Measurements from ENCODE around the gene PLEKHA7.

PLEKHA7 gene

DNA sequence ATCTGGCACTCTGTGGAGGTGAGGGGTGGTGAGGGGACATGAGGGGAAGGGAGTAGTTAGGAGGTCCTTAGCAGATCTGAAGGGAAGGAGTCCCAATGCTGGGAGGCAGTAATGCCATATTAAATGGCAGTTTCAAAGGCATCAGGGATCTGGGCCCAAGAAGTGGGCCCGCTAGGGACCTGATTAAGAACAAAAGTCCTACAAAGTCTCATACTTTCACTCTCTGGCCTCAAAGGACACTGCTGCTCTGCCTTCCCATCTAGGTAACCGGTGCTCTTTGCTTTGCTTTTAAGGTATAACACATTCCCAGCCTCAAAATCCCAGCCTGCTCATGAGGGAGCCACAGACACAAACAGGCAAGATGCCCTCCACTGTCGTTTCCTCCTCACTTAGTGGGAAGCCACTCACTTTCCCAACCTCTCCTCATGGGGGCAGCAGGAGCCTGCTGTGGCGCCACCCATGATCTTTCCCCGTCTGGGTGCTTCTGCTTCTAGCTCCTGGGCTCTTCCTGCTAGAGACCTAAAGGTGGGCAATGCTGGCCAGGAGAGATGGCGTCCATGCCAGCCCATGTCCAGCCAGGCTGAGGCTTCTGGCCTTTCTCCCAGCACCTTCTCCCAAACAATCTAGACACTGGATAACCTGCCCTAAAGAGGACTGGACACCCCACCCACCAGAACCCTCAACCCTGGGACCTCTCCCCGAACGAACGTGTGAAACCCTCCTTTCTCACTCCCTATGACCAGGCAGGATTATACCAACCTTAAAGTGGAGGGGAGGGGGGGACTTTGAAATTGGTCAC, 68.3 kb downstream of the PLEKHA7 start:
- peak; percentile 67 for DNase-seq (ENCODE audit: low read depth)
- no peak overlapping the region for H3K4me3 ChIP-seq (ENCODE audit: low read depth, low read length)
- TF ChIP-seq, protein P1, sequence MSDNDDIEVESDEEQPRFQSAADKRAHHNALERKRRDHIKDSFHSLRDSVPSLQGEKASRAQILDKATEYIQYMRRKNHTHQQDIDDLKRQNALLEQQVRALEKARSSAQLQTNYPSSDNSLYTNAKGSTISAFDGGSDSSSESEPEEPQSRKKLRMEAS (IDR thresholded peaks at IDR 0.05; ENCODE audit: low read depth, low read length), result no peak
- no peak for TF ChIP-seq MYC (IDR thresholded peaks at IDR 0.05; ENCODE audit: low read depth, low read length)
- TF ChIP-seq, protein P2, sequence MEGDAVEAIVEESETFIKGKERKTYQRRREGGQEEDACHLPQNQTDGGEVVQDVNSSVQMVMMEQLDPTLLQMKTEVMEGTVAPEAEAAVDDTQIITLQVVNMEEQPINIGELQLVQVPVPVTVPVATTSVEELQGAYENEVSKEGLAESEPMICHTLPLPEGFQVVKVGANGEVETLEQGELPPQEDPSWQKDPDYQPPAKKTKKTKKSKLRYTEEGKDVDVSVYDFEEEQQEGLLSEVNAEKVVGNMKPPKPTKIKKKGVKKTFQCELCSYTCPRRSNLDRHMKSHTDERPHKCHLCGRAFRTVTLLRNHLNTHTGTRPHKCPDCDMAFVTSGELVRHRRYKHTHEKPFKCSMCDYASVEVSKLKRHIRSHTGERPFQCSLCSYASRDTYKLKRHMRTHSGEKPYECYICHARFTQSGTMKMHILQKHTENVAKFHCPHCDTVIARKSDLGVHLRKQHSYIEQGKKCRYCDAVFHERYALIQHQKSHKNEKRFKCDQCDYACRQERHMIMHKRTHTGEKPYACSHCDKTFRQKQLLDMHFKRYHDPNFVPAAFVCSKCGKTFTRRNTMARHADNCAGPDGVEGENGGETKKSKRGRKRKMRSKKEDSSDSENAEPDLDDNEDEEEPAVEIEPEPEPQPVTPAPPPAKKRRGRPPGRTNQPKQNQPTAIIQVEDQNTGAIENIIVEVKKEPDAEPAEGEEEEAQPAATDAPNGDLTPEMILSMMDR (IDR thresholded peaks at IDR 0.05; ENCODE audit: low read depth, low read length), result peak; percentile 76
- TF ChIP-seq POLR2A (IDR thresholded peaks at IDR 0.05; ENCODE audit: extremely low read depth, insufficient read length), result no peak

DNA sequence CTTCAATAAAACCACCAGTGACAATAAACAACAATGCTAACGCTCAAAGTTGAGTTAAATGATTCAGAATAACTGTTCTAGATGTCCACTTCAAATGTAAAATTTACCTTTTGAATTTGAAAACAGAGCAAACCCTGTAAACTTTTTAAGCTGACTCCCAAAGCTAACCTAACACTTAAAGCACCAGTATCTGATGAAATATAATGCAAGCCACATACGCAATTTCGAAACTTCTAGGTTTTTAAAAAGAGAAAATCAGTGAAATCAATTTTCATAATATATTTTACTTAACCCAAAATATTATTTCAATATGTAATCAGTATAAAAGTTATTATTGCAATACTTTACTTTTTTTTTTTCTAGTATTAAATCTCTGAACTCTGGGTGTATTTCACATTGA, 71.3 kb downstream of the PLEKHA7 start:
- DNase-seq (ENCODE audit: low read depth), result no peak
- no peak overlapping the region for H3K4me3 ChIP-seq (ENCODE audit: low read depth, low read length)
- TF ChIP-seq, protein P1 (IDR thresholded peaks at IDR 0.05; ENCODE audit: low read depth, low read length), result no peak
- TF ChIP-seq POLR2A (IDR thresholded peaks at IDR 0.05; ENCODE audit: extremely low read depth, insufficient read length) (no peak), MYC (IDR thresholded peaks at IDR 0.05; ENCODE audit: low read depth, low read length) (no peak)
- TF ChIP-seq, protein P2 (IDR thresholded peaks at IDR 0.05; ENCODE audit: low read depth, low read length), result no peak

DNA sequence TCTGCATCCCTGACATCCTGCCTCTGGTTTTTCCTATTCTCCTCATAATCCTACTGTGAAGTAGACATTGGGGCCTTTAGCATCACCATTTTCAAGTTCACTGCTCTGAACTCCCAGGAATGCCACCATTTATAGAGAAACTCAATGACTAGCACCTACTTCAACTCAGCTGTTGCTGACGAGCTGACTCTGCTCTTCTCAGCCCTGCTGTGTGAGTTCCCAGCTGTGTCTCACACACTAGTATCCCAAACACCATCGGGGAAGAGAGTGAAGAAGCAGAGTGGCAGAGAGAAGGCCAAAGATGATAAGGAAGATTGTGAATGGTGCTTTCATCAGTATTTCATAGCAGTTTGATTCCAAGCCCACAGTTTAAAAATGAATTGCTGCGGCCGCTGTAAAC, 71.9 kb downstream of the PLEKHA7 start:
- no peak overlapping the region for H3K4me3 ChIP-seq (ENCODE audit: low read depth, low read length)
- TF ChIP-seq, protein P1 (IDR thresholded peaks at IDR 0.05; ENCODE audit: low read depth, low read length), result no peak
- TF ChIP-seq POLR2A (IDR thresholded peaks at IDR 0.05; ENCODE audit: extremely low read depth, insufficient read length), result no peak
- TF ChIP-seq MYC (IDR thresholded peaks at IDR 0.05; ENCODE audit: low read depth, low read length), result no peak
- TF ChIP-seq, protein P2 (IDR thresholded peaks at IDR 0.05; ENCODE audit: low read depth, low read length), result no peak
- no peak for DNase-seq (ENCODE audit: low read depth)

DNA sequence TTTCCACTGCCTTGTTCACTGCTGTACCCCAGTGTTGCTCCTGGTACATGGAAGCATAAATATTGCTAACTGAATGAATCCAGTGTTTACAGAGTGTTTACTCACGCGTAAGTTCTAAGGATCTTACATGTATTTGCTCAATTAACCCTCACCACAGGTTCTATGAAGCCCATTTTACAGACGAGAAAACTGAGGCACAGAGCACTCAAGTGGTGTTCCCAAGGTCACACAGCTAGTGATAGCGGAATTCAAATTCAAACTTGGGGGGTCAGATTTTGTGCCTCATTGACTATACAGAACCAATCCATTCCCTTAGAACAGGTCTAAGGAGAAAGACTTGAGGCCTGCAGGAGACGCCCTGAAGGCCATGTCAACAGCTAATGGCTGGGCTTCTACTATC, 72.3 kb downstream of the PLEKHA7 start:
- TF ChIP-seq POLR2A (IDR thresholded peaks at IDR 0.05; ENCODE audit: extremely low read depth, insufficient read length), result no peak
- no peak for DNase-seq (ENCODE audit: low read depth)
- H3K4me3 ChIP-seq (ENCODE audit: low read depth, low read length), result no peak overlapping the region

DNA sequence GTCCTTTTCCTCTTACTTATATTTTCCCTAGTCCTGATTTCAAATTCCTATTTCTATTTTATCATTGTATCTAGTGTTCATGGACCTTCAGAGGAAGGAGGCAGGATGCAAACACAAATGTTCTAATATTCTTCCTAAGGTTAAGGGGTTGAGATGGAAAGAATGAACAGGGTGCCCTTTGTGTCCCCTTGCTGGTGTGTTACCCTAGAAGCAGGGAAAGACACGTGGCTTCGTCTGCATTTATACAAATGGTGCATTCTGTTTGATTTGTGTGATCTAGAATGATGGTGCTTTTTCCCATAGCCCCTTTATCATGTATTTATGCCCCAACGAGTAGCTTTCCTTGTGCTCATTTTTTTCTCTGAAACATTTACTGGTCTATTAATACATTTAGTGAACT, 76.2 kb downstream of the PLEKHA7 start:
- DNase-seq (ENCODE audit: low read depth), result no peak
- no peak for TF ChIP-seq POLR2A (IDR thresholded peaks at IDR 0.05; ENCODE audit: extremely low read depth, insufficient read length)
- TF ChIP-seq, protein P2 (IDR thresholded peaks at IDR 0.05; ENCODE audit: low read depth, low read length), result no peak
- no peak for TF ChIP-seq MYC (IDR thresholded peaks at IDR 0.05; ENCODE audit: low read depth, low read length)
- TF ChIP-seq, protein P1 (IDR thresholded peaks at IDR 0.05; ENCODE audit: low read depth, low read length), result no peak

DNA sequence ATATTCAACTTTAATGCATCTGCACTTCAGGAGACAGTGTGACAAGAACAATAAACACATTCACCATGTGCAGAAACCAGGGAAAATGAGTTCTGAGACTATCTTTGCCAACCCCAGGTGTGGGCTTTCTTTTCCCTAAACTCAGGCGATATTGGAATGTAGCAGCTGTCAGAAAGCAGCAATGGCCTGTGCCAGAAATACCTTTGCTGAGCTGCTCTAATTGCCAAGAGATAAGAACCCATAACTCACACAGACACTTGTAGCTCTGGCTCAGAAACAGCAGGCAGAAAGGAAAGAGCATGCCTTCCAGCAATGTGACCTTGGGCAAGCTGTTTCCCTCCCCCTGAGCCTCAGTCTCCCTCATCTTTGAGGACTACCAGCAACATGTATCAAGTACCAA, 77.6 kb downstream of the PLEKHA7 start:
- TF ChIP-seq, protein P2 (IDR thresholded peaks at IDR 0.05; ENCODE audit: low read depth, low read length), result no peak
- TF ChIP-seq POLR2A (IDR thresholded peaks at IDR 0.05; ENCODE audit: extremely low read depth, insufficient read length), result no peak
- TF ChIP-seq MYC (IDR thresholded peaks at IDR 0.05; ENCODE audit: low read depth, low read length), result no peak
- TF ChIP-seq, protein P1 (IDR thresholded peaks at IDR 0.05; ENCODE audit: low read depth, low read length), result no peak
- no peak overlapping the region for H3K4me3 ChIP-seq (ENCODE audit: low read depth, low read length)
- no peak for DNase-seq (ENCODE audit: low read depth)

More for the DNA sequence above, 76.2 kb downstream of the PLEKHA7 start:
- H3K4me3 ChIP-seq (ENCODE audit: low read depth, low read length), result no peak overlapping the region
